Pancreas (tissue), 10 donors: ENCODE results near the gene PROSER2. TPM values are rescaled to one million over a fixed set of nuclear protein-coding genes. Genes with fewer than 3 reads are reported as not detected.

Experiments
- ATAC-seq, 4 donors: fragments of 200-7000 bp; cut with Tn5 transposase; one replicate each; pipeline versions ENCODE4 v1.8.0 to v1.9.1; 2020; ENCODE audit warnings: mild to moderate bottlenecking in 4 of 4, moderate library complexity in 4 of 4
- DNase-seq, 6 donors: peaks; one replicate each; pipeline ENCODE4 v3.0.0-alpha.2; 2020
- FAIRE-seq: peaks from 2 replicates; lab custom pipeline; 2012; peaks lifted over from hg19 to GRCh38; lab: Jason Lieb, UNC
- H3K27ac ChIP-seq, 4 donors: fragments of 200-600 bp; sonication (generic); 1 replicate in 3 of 4; 2 replicates in 1 of 4; pipeline versions ENCODE4 v1.5.0 to v1.8.0; 2020
- H3K27me3 ChIP-seq, 4 donors: fragments of 200-600 bp; one replicate each; pipeline ENCODE4 v1.8.0; 2021
- H3K36me3 ChIP-seq, 3 donors: fragments of 200-600 bp; sonication (generic) in 1 of 3; one replicate each; pipeline versions ENCODE4 v1.5.0 to v1.8.0; 2020 to 2021
- H3K4me1 ChIP-seq, 3 donors: fragments of 200-600 bp; one replicate each; pipeline ENCODE4 v1.8.0; 2021
- H3K4me3 ChIP-seq, 4 donors: fragments of 200-600 bp; sonication (generic) in 2 of 4; one replicate each; pipeline versions ENCODE4 v1.5.0 to v1.8.0; 2020 to 2021
- H3K9me3 ChIP-seq, 4 donors: fragments of 200-600 bp; one replicate each; pipeline ENCODE4 v1.8.0; 2021
- WGBS, 2 donors: extraction: QIAGEN DNeasy Blood & Tissue Kit; methylation state at CpG; one replicate each; pipeline ENCODE4 v1.1.7; 2013; 5-methylcytosine and 5-hydroxymethylcytosine counted together
- intact Hi-C, 3 donors: fragments of 100-400 bp; cut with DNase I; formaldehyde crosslinking; loops; one replicate each; pipeline versions ENCODE4 v1.11.1 to v1.14.2; 2022
- polyA plus RNA-seq, 2 donors: library from polyadenylated mRNA; stranded (reverse); fragments of 200-250 nt; gene quantifications; one replicate each; pipeline ENCODE4 v1.2.3, GENCODE V29; 2013
- total RNA-seq, 6 donors: library from RNA; stranded (reverse); fragmentation: NEBNext Ultra II Directional in 4 of 6; extraction: Animal tissue kit (Norgen Biotek cat#: 25700) in 4 of 6; gene quantifications; one replicate each; pipeline versions ENCODE4 v1.2.1 to v1.2.4, GENCODE V29; 2021 to 2023
- TF ChIP-seq, protein P1 (sequence below), 4 donors: fragments of 200-600 bp; sonication (generic) in 3 of 4; IDR thresholded peaks; one replicate each; pipeline versions ENCODE4 v1.5.0 to v1.8.0; 2021; ENCODE audit warnings: antibody characterized with exemption in 4 of 4
- donor health status: healthy with polysubstance abuse.
- donor health status: DM: no; HTN: no; CAD: no; lungs with moderate emphysema.
- donor health status: DM: no; HTN: no; CAD: no.
- donor health status: control.
- donor health status: control.
- donor health status: Bipolar disorder and iron deficiency.
- donor health status: DM: yes; HTN: yes; CAD: no.
- donor health status: DM: no; HTN: no; CAD: no.
- donor health status: DM: no; HTN: no; CAD: no.
- donor health status: DM: yes; HTN: yes; CAD: no.

The PROSER2 gene
- total and polyA plus RNA-seq, 8 donors: 5.7 to 21.2 (median 11.0) TPM

GRCh38 chr10:11913079-11913641, 90.0 kb downstream of the PROSER2 start:
- FAIRE-seq: no peak
- H3K27me3 ChIP-seq: no peaks in the 10 kb centered on the region
- DNase-seq: no peak
- TF ChIP-seq, protein P1, sequence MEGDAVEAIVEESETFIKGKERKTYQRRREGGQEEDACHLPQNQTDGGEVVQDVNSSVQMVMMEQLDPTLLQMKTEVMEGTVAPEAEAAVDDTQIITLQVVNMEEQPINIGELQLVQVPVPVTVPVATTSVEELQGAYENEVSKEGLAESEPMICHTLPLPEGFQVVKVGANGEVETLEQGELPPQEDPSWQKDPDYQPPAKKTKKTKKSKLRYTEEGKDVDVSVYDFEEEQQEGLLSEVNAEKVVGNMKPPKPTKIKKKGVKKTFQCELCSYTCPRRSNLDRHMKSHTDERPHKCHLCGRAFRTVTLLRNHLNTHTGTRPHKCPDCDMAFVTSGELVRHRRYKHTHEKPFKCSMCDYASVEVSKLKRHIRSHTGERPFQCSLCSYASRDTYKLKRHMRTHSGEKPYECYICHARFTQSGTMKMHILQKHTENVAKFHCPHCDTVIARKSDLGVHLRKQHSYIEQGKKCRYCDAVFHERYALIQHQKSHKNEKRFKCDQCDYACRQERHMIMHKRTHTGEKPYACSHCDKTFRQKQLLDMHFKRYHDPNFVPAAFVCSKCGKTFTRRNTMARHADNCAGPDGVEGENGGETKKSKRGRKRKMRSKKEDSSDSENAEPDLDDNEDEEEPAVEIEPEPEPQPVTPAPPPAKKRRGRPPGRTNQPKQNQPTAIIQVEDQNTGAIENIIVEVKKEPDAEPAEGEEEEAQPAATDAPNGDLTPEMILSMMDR (IDR thresholded peaks at IDR 0.05): no peak
- no peak overlapping the region for H3K27ac ChIP-seq
- 58 to 62% methylated on average over 11 of the region's 11 CpGs for WGBS, 2 donors
- no peaks in the 10 kb centered on the region for H3K4me1 ChIP-seq
- intact Hi-C loops: no loop called here
- H3K9me3 ChIP-seq: no peaks in the 10 kb centered on the region
- H3K4me3 ChIP-seq: no peak overlapping the region
- no peaks in the 10 kb centered on the region for H3K36me3 ChIP-seq
- ATAC-seq: no peak

- no peak for FAIRE-seq
- WGBS, 2 donors: 78 to 83% methylated on average over 8 of the region's 8 CpGs
Observed at GRCh38 chr10:11918384-11918783, 95.2 kb downstream of the PROSER2 start.

GRCh38 chr10:11919271-11919670, 96.1 kb downstream of the PROSER2 start:
- ATAC-seq (no peak), FAIRE-seq (no peak), DNase-seq (no peak)
- H3K4me1 ChIP-seq: no peaks in the 10 kb centered on the region
- intact Hi-C loops: no loop called here
- H3K27ac ChIP-seq: no peak overlapping the region
- no peak overlapping the region for H3K4me3 ChIP-seq
- 87 to 88% methylated on average over 7 of the region's 7 CpGs for WGBS, 2 donors
- peaks cover 0 to 30% (median 10%) of the 10 kb centered on the region in 3 donors for H3K36me3 ChIP-seq
- H3K27me3 ChIP-seq: no peaks in the 10 kb centered on the region
- H3K9me3 ChIP-seq: no peaks in the 10 kb centered on the region
- TF ChIP-seq, protein P1 (IDR thresholded peaks at IDR 0.05): no peak

More at GRCh38 chr10:11918384-11918783, 95.2 kb downstream of the PROSER2 start:
- H3K4me3 ChIP-seq: no peak overlapping the region
- TF ChIP-seq, protein P1 (IDR thresholded peaks at IDR 0.05): no peak
- no peaks in the 10 kb centered on the region for H3K9me3 ChIP-seq
- H3K4me1 ChIP-seq: no peaks in the 10 kb centered on the region
- DNase-seq: no peak
- no peaks in the 10 kb centered on the region for H3K27me3 ChIP-seq
- intact Hi-C loops: no loop called here
- no peak for ATAC-seq
- no peak overlapping the region for H3K27ac ChIP-seq
- peaks cover 0 to 30% (median 10%) of the 10 kb centered on the region in 3 donors for H3K36me3 ChIP-seq

Other genes with a start within 250 kb of the PROSER2 start
- gene USP6NL, start 211.7 kb upstream of the PROSER2 start, total RNA-seq: 10 to 100 TPM in 1 of 6 donors, 1 to 10 TPM in 5; 4.2 to 10.4 (median 6.0) TPM
- gene USP6NL, start 211.7 kb upstream of the PROSER2 start, polyA plus RNA-seq: 1 to 10 TPM; 2.2 to 3.8 TPM
- gene ECHDC3, start 81.0 kb upstream of the PROSER2 start, total RNA-seq: 10 to 100 TPM; 12.3 to 19.6 (median 16.6) TPM
- 10 to 100 TPM in 1 of 2 donors, 1 to 10 TPM in 1; 9.7 to 18.8 TPM for gene ECHDC3, start 81.0 kb upstream of the PROSER2 start, polyA plus RNA-seq
- gene UPF2, start 219.5 kb downstream of the PROSER2 start, total RNA-seq: 10 to 100 TPM in 1 of 6 donors, 1 to 10 TPM in 5; 6.8 to 12.5 (median 9.0) TPM
- gene UPF2, start 219.5 kb downstream of the PROSER2 start, polyA plus RNA-seq: 10 to 100 TPM in 1 of 2 donors, 1 to 10 TPM in 1; 6.1 to 11.2 TPM
- 10 to 100 TPM; 17.3 to 25.1 (median 21.5) TPM for gene DHTKD1, start 245.6 kb downstream of the PROSER2 start, total RNA-seq
- 10 to 100 TPM in 1 of 2 donors, 1 to 10 TPM in 1; 9.6 to 11.3 TPM for gene DHTKD1, start 245.6 kb downstream of the PROSER2 start, polyA plus RNA-seq